Activated CD4-positive, alpha-beta T cell treated with anti-CD3 and anti-CD28 coated beads, Interleukin-2, amount 50 U/mL, for 4 hours (primary cell): Measurements from ENCODE around the gene TLX1.
A peak's percentile ranks its signal among the peaks of the same experiment; 100 is the strongest.

Experiments
- DNase-seq, 2 experiments: peaks; one replicate each; pipeline ENCODE4 v3.0.0-alpha.2; 2020

The TLX1 gene

DNA sequence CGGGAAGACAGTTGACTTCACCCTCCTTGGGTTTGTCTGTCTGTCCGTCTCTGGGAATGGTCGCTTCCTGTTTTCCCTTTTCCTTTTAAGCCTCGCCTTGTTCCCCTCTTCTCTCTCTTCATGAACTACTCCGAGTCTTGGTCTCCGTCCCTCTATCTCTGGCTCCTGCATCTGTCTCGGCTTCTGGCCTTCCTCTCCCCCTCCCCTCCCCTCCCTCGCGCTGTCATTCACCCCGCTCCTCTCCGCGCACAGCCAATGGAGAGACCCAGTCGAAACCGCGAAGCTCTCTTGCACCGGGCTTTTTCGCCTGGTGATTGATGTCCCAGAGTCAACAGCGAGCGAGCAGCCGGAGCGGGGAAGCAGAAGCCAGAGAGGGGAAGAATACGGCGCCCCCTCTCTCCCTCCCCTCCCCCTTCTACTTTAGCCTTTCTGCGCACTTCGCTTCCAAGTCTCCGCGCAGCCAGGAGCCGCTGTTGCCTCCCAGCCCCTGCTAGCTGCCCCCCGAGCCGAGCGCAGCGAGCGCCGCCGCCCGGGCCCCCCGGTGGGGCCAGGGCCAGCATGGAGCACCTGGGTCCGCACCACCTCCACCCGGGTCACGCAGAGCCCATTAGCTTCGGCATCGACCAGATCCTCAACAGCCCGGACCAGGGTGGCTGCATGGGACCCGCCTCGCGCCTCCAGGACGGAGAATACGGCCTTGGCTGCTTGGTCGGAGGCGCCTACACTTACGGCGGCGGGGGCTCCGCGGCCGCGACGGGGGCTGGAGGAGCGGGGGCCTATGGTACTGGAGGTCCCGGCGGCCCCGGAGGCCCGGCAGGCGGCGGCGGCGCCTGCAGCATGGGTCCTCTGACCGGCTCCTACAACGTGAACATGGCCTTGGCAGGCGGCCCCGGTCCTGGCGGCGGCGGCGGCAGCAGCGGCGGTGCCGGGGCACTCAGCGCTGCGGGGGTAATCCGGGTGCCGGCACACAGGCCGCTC is at the start of gene TLX1:
TLX1 (plus strand) TSS at position 317 of the 978 bp plus-strand sequence; CDS start at position 559, 242 bp downstream.
- no peak for DNase-seq

DNA sequence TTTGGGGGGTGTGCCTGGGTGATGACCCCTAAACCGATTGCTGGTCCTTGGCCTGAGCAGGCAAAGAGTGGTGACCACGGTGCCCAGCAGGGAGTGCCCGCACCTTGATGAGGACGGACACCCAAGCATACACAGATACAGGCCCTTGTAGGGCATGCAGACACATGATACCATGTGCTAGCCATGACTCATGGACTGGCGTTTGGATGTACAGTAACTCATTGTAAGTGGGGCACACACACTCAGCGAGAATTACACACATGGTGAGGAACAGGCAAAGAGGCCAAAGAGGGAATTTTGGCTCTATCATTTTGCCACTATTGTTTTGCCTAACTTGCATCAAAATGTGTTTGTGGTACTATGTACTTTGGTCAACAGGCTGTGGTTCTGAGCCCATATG is 45.3 kb upstream of the TLX1 start:
- DNase-seq = no peak

DNA sequence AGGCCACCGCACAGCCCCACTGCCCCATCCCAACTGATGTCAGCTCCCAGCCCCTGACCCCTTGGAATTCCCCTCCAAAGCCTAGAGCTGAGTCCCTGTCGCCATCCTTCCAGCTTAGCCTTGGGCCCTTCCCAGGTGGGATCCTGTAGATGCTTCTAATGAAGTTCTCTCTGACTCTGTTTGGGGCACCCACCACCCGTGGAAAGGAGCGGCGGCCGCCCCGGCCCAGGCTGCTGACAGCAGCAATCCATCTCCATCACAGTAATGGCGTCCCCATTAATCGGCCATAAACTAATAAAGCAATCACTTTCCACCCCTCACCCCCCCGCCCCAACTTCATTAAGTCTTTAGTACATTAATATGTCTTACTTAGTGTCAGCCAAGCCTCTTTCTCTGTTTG is 43.7 kb upstream of the TLX1 start:
- DNase-seq = no peak

DNA sequence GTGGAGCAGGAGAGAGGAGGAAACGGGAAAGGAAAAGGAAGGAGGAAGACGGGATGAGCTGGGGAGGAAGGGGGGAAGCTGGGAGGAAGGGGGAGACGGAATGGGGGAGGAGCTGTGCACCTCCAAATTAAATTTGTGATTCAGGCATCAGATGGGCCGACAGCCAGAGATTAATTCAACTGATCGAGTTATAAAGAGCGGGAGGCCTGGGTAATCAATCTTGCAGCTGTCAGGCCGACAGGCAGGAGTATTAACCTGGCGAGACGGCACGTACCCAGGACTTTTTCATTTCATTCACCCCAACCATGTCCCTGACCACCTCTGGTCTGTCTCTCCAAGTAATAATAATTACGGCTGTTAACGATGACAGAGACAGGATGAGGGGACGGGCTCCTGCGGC is 43.1 kb upstream of the TLX1 start:
- DNase-seq = no peak

- DNase-seq = no peak
Observed at GRCh38 chr10:101089520-101090299, 41.4 kb upstream of the TLX1 start.

DNA sequence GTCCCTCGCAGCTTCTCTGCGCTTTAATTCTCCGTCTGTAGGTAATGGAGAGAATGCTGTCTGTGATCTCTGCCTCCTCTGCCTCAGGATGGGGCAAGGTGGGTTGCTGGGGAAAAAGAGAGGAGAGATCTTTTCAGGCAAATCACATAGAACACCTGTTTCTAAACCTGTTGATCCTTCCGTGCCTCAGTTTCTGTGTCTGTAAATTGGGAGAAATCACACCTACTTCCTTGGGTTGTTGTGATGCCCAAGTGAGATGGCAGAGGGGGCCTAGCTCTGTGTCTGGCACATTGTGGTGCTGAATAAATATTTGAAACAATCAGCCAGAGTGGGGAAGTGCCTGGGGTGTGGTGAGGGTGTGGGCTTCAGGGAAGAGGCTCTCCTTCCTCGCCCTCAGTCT is 40.5 kb upstream of the TLX1 start:
- DNase-seq = no peak

DNA sequence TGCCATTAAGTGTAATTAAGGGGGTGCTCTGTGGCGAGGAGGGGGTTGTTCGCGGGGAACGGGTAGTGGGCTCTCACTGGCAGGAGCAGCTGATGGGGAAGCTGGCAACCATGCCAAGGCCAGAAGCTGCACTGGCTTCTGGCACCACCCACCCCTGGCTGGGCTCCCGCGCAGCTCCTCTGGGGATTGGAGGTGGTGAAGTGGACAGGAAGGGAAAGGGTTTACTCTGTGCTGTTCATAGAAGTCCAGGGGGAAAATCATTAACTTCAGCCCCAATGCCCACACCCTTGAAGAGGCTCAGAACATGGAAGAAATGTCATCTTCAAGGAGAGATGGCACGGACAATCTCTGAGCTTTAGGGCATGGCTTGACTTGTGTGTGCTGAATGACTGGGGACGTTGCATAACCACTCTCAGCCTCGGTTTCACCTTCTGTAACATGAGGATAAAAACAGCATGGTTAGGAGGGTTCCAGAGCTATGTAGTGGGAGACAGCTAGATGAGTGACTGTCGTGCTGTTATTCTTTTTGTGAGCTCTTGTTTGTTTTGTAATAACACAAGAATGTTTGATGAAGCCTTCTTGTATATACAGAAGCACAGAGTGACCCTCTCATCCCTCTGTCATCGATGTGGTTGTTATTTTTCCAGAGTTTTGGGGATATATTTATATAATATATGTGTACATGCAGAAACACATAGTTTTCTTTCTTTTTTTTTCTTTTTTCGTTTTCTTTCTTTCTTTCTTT is 39.4 kb upstream of the TLX1 start:
- DNase-seq = no peak

DNA sequence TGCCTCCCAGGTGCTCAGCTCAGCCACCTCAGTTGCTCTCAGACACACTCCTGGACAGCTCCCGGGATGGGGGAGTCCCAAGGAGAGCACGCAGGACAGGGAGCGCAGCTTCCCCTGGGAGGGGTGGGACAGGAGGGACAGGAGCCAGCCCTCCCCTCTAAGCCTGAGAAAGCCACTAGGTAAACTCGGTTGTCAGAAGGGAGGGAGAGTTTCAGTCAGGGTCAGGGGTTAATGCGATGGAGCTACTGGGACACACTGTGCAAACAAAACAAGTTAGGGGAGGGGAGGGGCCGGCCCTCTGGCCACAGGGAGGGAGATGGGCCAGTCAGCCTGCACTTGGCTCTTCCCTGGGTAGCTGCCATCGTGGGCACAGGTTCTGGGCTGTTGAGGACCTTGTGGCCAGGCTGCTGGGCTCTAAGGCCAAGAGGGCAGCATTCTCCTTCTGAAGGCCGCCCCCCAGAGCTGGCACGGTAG is 38.2 kb upstream of the TLX1 start:
- no peak for DNase-seq

DNA sequence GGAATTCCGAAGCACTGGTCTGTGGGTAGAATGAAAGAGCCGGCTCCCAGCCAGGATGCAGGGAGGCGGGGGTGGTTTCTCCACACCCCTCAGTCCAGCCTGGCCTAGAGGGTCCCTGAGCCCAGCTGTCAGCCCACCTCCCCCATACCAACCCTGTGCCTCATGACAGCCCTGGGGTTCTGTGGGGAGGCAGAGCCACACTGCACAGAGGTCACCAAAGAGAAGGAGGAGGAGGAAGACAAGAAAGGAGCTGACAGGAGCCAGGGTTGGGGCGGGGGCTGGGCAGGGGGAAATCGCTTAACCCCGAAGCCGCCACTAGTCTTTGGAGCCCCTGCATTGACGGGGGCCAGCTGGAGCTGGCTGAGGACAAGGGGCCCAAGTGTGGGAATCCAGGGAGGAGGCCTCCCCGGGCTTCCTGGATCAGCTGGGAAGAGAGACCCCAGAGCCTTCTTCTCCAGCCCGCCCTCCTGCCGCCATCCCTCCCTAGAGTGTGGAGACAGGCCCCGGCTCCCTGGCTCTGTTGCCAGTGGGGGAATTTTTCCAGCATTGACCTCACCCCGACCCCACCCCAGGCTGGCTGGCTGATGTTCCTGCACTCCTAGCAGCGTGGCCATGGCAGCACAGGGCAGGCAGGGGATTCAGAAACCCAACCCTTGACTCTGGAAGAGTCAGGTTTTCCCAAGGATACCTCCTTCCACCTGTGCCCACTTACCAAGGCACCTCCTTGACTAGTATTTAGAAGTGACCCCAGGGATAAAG is 36.8 kb upstream of the TLX1 start:
- no peak for DNase-seq

DNA sequence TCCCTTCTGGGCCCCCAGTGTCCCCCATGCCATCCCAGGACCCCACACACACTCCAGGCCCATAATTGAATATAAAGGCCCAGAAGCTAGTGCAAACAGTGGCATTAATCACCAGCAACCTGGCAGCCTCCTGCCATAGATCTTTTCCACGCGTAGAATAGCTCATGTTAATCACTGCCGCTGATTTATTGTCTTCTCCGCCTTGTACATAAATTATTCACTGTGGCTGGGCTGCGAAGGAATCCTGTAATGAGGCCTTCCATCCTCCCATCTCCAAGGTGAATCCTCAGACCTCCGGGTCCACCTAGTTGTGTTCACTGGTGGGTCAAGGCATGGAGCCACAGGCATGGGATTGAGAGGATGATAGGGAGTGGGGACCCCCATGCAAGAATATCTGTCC is 36.1 kb upstream of the TLX1 start:
- no peak for DNase-seq

DNA sequence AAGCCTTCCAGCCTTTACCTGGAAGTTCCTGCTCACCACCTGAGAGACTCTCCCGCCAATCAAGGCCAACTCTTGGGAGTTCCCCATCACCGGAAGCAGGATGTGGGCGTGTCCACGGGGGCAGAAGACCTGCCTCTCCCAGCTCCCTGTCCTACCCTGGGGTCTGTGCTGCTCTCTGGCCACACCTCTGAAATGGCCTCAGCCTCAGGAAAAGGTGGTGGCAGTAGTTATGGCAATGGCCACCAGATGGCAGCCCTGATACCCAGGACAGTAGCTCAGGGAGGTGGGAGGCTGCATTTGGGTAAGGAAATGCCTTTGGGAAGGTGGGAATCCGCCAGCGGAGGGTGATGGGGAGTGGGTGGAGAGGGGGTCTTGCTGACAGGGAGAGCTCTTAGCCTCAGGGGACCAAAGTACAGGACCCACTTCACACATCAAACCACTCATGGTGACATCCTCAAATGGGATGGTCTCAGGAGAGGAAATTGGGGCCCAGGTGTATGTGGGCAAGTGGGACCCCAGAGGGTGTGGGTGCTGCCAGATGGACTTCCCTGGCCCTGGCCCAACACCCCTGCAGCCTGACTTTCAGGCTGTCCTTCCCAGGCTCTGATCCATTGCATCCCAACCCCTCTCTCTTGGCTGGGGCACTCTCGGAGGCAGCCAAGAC is 35.4 kb upstream of the TLX1 start:
- DNase-seq = peak; percentile 64 to 67

- DNase-seq = no peak
Observed at GRCh38 chr10:101096378-101096777, 34.7 kb upstream of the TLX1 start.

DNA sequence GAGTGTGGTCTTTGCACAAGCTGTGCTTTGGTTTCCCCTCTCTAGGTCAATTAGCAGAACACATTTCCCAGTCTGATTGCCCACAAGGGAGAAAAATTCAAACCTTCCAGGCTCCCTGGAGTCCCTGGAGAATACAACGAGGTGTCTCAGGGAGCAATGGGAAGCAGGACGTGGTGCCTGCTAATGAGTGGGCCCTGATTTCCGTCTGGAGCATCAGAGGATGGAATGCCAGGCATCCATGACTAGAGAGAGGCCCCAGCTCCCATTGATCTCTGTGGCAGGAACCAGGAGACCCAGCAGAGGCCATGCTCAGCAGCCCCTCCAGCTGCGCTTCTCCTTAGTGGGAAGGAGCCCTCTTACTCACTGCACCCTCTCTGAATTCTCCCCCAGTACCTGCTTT is 33.2 kb upstream of the TLX1 start:
- no peak for DNase-seq

DNA sequence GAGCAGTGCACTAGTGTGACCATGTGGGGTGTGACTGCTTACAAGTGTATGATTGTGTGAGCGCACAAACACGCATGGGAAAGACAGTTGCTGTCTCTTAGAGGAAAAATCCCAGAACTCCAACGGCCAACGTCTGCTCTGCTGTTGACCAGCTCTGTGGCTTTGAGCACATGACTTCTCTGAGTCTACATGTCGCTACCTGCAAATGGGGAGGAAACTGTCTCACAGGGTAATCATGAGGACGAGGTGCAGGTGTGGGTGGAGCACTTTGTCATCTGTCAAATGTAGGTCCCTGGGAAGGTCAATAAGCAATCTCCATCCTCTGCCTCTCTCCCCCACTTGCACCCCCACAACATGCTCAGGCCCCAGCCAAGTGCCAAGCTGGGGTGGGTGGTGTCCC is 31.2 kb upstream of the TLX1 start:
- no peak for DNase-seq

DNA sequence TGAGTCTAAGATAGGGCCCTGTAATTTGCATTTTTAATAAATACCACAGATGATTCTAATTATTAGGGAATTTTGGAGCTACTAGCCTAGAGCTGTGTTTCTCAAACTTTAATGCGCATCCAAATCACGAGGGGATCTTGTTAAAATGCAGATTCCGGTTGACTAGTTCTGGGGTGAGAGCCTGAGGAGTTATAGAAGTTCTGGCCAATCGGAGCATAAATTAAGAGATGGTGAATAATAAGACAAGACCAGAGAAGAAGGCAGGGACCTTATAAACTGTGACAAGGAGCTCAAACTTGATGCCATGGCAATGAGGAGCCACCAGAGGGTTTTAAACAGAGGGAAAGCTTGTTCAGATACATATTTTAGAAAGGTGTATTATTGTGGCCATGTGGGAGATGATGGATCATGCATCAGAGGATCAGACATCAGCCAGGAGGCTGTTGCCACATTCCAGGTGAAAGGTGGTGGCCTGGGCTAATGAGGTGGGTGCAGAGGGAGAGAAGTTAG is 29.7 kb upstream of the TLX1 start:
- DNase-seq = no peak

- DNase-seq = no peak
Observed at GRCh38 chr10:101103430-101103829, 27.7 kb upstream of the TLX1 start.

DNA sequence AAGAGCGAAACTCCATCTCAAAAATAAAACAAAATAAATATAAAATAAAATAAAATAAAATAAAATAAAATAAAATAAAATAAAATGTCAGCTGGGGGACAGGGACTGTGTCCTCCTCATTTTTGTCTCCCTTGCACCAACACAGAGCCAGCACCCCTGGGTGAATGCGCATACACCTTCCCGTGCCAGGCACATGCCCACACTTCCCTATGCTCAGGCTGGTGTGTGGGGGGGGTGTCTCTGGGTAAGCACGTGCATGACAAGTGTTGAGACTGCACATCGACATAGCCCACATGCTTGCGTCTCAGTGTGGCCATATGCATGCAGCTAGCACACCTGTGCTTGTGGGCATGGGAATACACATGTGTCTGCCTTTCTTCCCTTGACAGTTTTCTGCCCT is 24.7 kb upstream of the TLX1 start:
- DNase-seq = no peak

- no peak for DNase-seq
Observed at GRCh38 chr10:101107771-101108170, 23.3 kb upstream of the TLX1 start.

GRCh38 chr10:101110856-101111523 is 20.1 kb upstream of the TLX1 start:
- DNase-seq = no peak

DNA sequence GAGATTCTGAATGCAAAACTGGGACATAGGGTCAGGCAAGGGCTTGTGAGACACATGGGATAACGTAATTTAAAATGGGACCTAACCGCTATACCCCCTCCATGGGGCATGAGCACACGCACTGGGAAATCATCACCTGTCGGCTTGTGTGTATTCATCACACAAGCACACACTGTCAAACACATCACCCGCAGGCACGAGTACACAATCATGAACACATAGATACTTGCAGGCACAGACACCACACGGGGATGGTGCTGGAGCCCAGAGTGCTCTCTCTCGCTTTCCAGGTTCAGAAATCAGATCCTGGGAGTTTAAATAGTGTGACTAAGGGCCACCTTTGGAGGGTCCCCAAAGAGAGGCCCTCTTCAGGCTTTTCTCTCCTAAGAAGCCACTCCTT is 19.6 kb upstream of the TLX1 start:
- DNase-seq = no peak
